KMS-11 (cell line): ENCODE results near the gene BGN.

Experiments used
- H2AFZ ChIP-seq: fragments of 200-600 bp; sonication (generic); 2 replicates; pipeline ENCODE4 v1.6.1; 2016; ENCODE audit warnings: antibody characterized with exemption, mixed run types, low read depth
- H3K27ac ChIP-seq: fragments of 200-600 bp; sonication (generic); 2 replicates; pipeline ENCODE4 v1.6.1; 2016; ENCODE audit warnings: mild to moderate bottlenecking, mixed run types
- H3K27me3 ChIP-seq: fragments of 200-600 bp; sonication (generic); 2 replicates; pipeline ENCODE4 v1.6.1; 2017; ENCODE audit warnings: mild to moderate bottlenecking, low read depth, mixed run types, moderate library complexity; ENCODE audit not compliant: insufficient read depth
- H3K36me3 ChIP-seq: fragments of 200-600 bp; sonication (generic); 2 replicates; pipeline ENCODE4 v1.6.1; 2017; ENCODE audit warnings: mild to moderate bottlenecking, mixed run types; ENCODE audit not compliant: insufficient read depth
- H3K4me1 ChIP-seq: fragments of 200-600 bp; sonication (generic); 2 replicates; pipeline ENCODE4 v1.6.1; 2016; ENCODE audit warnings: mild to moderate bottlenecking, low read depth, mixed run types; ENCODE audit not compliant: poor library complexity, severe bottlenecking
- H3K4me2 ChIP-seq: fragments of 200-600 bp; sonication (generic); 2 replicates; pipeline ENCODE4 v1.7.0; 2016; ENCODE audit warnings: mild to moderate bottlenecking, mixed run types
- H3K4me3 ChIP-seq: fragments of 200-600 bp; sonication (generic); IDR thresholded peaks from 2 replicates; pipeline ENCODE4 v1.6.1; 2017; ENCODE audit warnings: low read depth, low read length, mixed read lengths; ENCODE audit not compliant: insufficient read depth
- H3K79me2 ChIP-seq: fragments of 200-600 bp; sonication (generic); 2 replicates; pipeline ENCODE4 v1.6.1; 2016; ENCODE audit warnings: low read depth, mixed run types; ENCODE audit not compliant: insufficient read depth
- H3K9ac ChIP-seq: fragments of 200-600 bp; sonication (generic); 2 replicates; pipeline ENCODE4 v1.6.1; 2016; ENCODE audit warnings: mild to moderate bottlenecking, mixed run types
- H4K20me1 ChIP-seq: fragments of 200-600 bp; sonication (generic); 2 replicates; pipeline ENCODE4 v1.6.1; 2016; ENCODE audit warnings: mild to moderate bottlenecking, mixed run types; ENCODE audit not compliant: insufficient read depth
- TF ChIP-seq, protein P1 (sequence below): fragments of 200-600 bp; sonication (generic); conservative IDR thresholded peaks from 2 replicates; pipeline ENCODE4 v1.6.1; 2017; ENCODE audit warnings: low read depth, mild to moderate bottlenecking, antibody characterized with exemption, low read length, moderate library complexity, mixed read lengths

BGN gene

DNA sequence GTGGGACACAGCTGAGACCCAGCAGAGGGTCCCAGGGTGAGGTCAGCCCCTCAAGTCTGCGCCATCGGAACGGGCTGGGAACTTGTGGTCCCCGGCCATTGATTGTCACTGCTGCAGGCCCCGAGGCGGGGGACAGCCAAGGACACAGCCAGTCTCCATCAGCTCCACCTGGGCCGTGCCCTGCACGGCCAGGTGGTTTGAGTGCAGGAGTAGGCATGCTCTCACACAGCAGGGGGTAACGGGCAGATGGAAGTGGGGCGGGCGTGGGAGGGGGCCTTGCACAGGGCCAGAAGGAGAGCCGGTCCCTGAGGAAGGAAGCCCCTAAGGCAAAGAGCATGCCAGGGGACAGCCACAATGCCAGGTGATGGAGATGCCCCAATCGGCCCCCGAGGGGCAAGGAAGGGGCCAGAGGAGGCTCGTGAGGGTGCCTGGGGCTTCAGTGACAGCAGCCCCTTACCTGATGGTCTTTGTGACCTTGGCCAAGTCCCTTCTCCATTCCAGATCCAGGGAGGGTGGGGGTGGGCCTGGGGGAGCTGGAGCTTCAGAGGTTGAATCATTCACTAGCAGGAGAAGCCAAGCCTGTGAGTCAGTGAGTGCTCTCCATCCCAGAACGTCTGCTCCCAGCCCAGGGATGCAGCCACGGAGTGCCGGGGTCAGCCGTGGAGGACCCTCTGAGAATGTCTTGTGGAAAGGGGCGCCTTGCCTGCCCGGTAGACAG, 24.9 kb downstream of the BGN start:
- no peak overlapping the region for H2AFZ ChIP-seq
- no peaks in the 10 kb centered on the region for H3K36me3 ChIP-seq
- no peaks in the 10 kb centered on the region for H3K4me1 ChIP-seq
- no peaks in the 10 kb centered on the region for H3K79me2 ChIP-seq
- no peak overlapping the region for H3K4me2 ChIP-seq
- TF ChIP-seq, protein P1, sequence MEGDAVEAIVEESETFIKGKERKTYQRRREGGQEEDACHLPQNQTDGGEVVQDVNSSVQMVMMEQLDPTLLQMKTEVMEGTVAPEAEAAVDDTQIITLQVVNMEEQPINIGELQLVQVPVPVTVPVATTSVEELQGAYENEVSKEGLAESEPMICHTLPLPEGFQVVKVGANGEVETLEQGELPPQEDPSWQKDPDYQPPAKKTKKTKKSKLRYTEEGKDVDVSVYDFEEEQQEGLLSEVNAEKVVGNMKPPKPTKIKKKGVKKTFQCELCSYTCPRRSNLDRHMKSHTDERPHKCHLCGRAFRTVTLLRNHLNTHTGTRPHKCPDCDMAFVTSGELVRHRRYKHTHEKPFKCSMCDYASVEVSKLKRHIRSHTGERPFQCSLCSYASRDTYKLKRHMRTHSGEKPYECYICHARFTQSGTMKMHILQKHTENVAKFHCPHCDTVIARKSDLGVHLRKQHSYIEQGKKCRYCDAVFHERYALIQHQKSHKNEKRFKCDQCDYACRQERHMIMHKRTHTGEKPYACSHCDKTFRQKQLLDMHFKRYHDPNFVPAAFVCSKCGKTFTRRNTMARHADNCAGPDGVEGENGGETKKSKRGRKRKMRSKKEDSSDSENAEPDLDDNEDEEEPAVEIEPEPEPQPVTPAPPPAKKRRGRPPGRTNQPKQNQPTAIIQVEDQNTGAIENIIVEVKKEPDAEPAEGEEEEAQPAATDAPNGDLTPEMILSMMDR, result no peak
- no peak overlapping the region for H3K27ac ChIP-seq
- no peak overlapping the region for H3K9ac ChIP-seq
- H4K20me1 ChIP-seq, result no peaks in the 10 kb centered on the region
- H3K27me3 ChIP-seq, result peaks cover 22% of the 10 kb centered on the region; the same call in 1 of the 2 replicates
- H3K4me3 ChIP-seq, result no peak overlapping the region

DNA sequence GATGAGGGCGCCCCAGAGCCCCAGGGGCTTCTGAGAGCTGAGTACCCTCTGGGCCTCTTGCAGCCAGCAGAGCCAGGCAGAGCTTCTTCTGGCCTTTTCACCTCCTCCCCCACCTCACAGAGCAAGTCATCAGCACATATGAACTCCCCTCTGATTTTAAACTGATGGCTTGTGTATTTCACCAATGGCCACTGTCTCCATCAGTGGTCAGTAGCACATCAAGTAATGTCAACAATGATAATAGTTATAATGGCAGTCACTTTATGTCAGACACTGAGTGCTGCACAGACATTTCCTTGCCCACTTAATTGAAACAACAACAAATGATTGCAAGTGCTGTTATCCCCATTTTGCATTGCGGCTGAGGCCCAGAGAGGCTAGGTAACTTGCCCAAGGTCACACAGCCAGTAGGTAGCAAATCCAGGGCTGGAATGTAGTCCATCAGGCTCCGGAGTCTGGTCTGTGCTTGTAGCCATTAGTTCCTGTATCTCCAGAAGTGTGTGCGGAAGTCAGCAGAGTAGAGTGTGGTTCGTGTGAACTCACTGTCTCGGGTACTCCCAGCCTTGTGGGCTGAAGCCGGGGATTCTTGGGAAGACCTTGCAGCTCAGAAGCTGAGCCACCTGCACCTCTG, 25.6 kb downstream of the BGN start:
- TF ChIP-seq, protein P1, result no peak
- Histone ChIP-seq H3K9ac (no peak overlapping the region), H3K79me2 (no peaks in the 10 kb centered on the region), H3K4me3 (no peak overlapping the region), H3K27ac (no peak overlapping the region), H3K4me1 (no peaks in the 10 kb centered on the region), H3K27me3 (peaks cover 22% of the 10 kb centered on the region; the same call in 1 of the 2 replicates), H4K20me1 (no peaks in the 10 kb centered on the region), H2AFZ (no peak overlapping the region), H3K36me3 (no peaks in the 10 kb centered on the region), H3K4me2 (no peak overlapping the region)

DNA sequence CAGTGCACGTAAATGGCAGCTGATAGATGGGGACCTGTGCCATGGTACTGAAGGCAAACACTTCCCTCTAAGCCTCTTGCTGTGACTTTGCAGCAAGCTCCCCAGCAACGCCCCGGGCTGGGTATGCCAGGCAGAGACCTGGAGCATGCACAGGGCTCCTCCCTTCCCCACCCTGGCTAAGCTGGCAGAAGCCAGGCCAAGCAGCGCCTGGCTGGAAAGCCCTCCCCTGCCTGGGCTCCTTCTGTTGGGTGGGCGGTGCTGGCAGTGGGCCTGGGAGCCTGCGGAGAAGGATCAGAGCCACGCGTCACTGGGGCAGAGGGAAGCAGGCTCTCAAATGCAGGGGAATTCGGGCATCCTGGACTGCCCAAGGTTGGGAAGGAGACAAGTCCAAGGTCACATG, 26.3 kb downstream of the BGN start:
- Histone ChIP-seq H3K27me3 (peaks cover 22% of the 10 kb centered on the region; the same call in 1 of the 2 replicates), H3K36me3 (no peaks in the 10 kb centered on the region), H3K27ac (no peak overlapping the region), H3K4me1 (no peaks in the 10 kb centered on the region), H2AFZ (no peak overlapping the region), H3K9ac (no peak overlapping the region), H4K20me1 (no peaks in the 10 kb centered on the region), H3K4me2 (no peak overlapping the region), H3K79me2 (no peaks in the 10 kb centered on the region), H3K4me3 (no peak overlapping the region)
- TF ChIP-seq, protein P1, result no peak

DNA sequence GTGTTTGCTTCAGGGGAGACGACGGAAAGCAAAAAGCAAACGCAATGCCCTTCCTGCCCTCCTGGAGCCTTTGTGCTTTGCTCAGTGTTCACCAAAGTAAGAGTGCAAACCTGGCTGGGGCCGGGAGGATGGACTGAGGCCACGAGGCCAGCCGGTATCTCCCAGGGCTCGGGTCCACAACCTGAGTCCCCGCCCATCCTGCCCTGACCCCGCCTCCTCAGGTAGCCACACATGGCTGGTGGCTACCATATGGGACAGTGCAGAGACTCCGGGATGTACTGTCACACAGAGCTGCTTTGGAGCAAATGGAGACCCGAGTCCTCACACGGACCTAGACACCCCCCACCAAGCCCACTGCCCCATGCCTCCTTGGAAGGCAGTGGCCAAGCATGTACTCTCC, 27.5 kb downstream of the BGN start:
- Histone ChIP-seq H3K4me3 (no peak overlapping the region), H3K27me3 (peaks cover 26% of the 10 kb centered on the region; the same call in 1 of the 2 replicates), H3K9ac (no peak overlapping the region), H3K79me2 (no peaks in the 10 kb centered on the region), H3K4me1 (no peaks in the 10 kb centered on the region), H3K4me2 (no peak overlapping the region), H2AFZ (no peak overlapping the region), H3K36me3 (no peaks in the 10 kb centered on the region), H4K20me1 (no peaks in the 10 kb centered on the region), H3K27ac (no peak overlapping the region)
- TF ChIP-seq, protein P1, result no peak
